ENCODE data around the gene PCDH7.

PCDH7 gene

GRCh38 chr4:30718641-30719453 lies 1.3 kb upstream of the PCDH7 start:
- TF ChIP-seq REST (IDR thresholded peaks at IDR 0.05; ENCODE audit: insufficient read depth in 1 of 2, low read depth in 2 of 2, low read length in 2 of 2) (no peak), POLR2AphosphoS5 (IDR thresholded peaks at IDR 0.05; ENCODE audit: low read depth, low read length) (no peak), TAF1 (IDR thresholded peaks at IDR 0.05; ENCODE audit: borderline replicate concordance, insufficient read depth, low read length) (no peak), FOXP2 (optimal IDR thresholded peaks at IDR 0.05; ENCODE audit: borderline replicate concordance, extremely low read depth, extremely low read length, insufficient read depth) (no peak), SIN3A (IDR thresholded peaks at IDR 0.05; ENCODE audit: borderline replicate concordance, insufficient read depth, low read length) (no peak)

- no peak for TF ChIP-seq REST (IDR thresholded peaks at IDR 0.05; ENCODE audit: insufficient read depth in 1 of 2, low read depth in 2 of 2, low read length in 2 of 2)
- no peak for TF ChIP-seq TAF1 (IDR thresholded peaks at IDR 0.05; ENCODE audit: borderline replicate concordance, insufficient read depth, low read length)
- TF ChIP-seq POLR2AphosphoS5 (IDR thresholded peaks at IDR 0.05; ENCODE audit: low read depth, low read length): no peak
- TF ChIP-seq SIN3A (IDR thresholded peaks at IDR 0.05; ENCODE audit: borderline replicate concordance, insufficient read depth, low read length): no peak
- no peak for TF ChIP-seq FOXP2 (optimal IDR thresholded peaks at IDR 0.05; ENCODE audit: borderline replicate concordance, extremely low read depth, extremely low read length, insufficient read depth)
These were observed 632 bp upstream of the PCDH7 start for GRCh38 chr4:30719454-30720020.

GRCh38 chr4:30720661-30721184 lies 554 bp downstream of the PCDH7 start:
- TF ChIP-seq SIN3A (IDR thresholded peaks at IDR 0.05; ENCODE audit: borderline replicate concordance, insufficient read depth, low read length) (no peak), REST (IDR thresholded peaks at IDR 0.05; ENCODE audit: insufficient read depth in 1 of 2, low read depth in 2 of 2, low read length in 2 of 2) (no peak), FOXP2 (optimal IDR thresholded peaks at IDR 0.05; ENCODE audit: borderline replicate concordance, extremely low read depth, extremely low read length, insufficient read depth) (no peak), TAF1 (IDR thresholded peaks at IDR 0.05; ENCODE audit: borderline replicate concordance, insufficient read depth, low read length) (no peak), POLR2AphosphoS5 (IDR thresholded peaks at IDR 0.05; ENCODE audit: low read depth, low read length) (no peak)

- TF ChIP-seq TAF1 (IDR thresholded peaks at IDR 0.05; ENCODE audit: borderline replicate concordance, insufficient read depth, low read length): no peak
- TF ChIP-seq POLR2AphosphoS5 (IDR thresholded peaks at IDR 0.05; ENCODE audit: low read depth, low read length): no peak
- no peak for TF ChIP-seq REST (IDR thresholded peaks at IDR 0.05; ENCODE audit: insufficient read depth in 1 of 2, low read depth in 2 of 2, low read length in 2 of 2)
- TF ChIP-seq SIN3A (IDR thresholded peaks at IDR 0.05; ENCODE audit: borderline replicate concordance, insufficient read depth, low read length): no peak
These were observed 1.3 kb downstream of the PCDH7 start for GRCh38 chr4:30721185-30722091.

All from PFSK-1 (cell line).